GM21825 (cell line): Measurements from ENCODE around the gene BTAF1.

ENCODE experiments used
- ATAC-seq: cut with Tn5 transposase; IDR thresholded peaks from one replicate; pipeline ENCODE4 v1.9.1; 2021; ENCODE audit warnings: mild to moderate bottlenecking, moderate library complexity; ENCODE audit not compliant: unreplicated experiment

BTAF1 gene

DNA sequence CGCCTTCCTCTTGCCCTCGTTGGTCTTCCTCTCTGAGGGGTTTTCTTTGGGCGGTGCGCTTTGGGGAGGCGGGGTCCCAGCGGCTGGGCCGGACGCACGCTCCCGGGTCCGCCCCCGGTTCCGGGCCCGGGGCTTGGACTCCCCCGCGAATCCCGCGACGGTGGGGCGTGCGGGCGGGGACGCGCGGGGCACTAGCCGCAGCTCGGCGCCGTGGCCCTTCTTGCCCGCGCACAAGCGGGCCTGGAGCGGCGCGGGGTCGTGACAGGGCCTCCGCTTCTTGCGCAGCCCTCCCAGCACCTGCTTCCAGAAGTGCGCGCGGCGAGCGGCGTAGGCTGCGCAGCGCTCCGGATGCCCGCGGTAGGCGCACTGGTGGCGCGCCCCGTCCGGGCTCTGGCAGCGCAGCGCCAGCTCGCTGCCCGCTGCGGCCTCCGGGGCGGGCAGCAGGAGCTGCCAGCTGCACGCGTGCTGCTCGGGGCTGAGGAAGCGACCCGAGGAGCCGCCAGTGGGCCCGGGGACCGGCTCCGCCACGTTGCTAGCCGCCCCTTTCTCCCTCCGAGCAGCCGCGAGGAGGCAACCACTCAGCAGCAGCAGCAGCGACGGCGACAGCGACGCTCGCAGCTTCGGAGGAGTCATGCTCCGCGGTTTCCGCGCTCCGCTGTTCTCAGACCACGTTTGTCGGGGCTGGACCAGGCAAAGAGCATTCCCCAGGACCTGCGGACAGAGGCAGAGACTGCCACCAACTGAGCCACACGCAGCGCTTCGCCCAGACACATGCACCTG lies 15.0 kb upstream of the BTAF1 start:
- peak; percentile 92 for ATAC-seq

DNA sequence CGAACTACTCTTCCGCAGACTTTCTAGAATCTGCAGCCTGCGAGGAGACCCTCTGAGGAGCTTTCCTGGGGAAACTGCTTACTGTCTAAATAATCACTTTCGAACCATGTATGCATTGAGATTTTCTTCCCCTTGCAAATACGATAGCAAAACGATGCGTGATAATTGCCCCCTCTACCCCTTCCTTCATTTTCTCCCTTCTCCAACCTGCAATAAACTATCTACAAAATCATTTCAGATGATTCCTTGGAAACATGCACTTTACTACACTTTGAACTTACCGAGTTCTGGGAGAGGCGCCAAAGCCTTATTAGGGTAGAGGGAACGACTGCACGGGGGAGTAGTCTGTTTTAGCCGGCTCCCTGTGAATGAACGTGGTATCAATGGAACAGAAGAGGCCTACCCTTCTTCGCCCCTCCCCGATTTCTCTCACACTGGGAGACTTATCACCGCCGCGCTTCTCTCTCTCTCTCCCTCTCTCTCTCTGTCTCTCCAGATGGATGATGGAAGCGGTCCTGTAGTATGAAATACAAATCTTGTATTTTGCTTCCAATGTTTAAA lies 14.4 kb upstream of the BTAF1 start, which contains the start of gene FGFBP3:
Gene FGFBP3, minus strand, starts transcription at position 370 of the 561 bp plus-strand sequence. CDS start 517 bp downstream, outside the sequence.
- ATAC-seq = no peak

DNA sequence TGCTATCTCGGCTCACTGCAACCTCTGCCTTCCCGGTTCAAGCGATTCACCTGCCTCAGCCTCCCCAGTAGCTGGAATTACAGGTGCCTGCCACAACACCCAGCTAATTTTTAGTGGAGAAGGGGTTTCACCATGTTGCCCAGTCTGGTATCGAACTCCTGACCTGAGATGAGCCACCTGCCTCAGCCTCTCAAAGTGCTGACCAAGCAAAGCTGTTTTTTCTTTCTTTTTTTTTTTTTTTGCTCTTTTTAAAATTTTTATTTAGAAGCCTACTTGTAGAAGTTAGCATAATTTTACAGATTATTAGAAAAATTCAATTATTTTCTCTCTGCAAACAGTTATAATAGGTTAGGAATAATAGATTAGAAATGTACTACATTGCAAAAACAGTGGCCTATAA lies 13.1 kb upstream of the BTAF1 start:
- no peak for ATAC-seq

DNA sequence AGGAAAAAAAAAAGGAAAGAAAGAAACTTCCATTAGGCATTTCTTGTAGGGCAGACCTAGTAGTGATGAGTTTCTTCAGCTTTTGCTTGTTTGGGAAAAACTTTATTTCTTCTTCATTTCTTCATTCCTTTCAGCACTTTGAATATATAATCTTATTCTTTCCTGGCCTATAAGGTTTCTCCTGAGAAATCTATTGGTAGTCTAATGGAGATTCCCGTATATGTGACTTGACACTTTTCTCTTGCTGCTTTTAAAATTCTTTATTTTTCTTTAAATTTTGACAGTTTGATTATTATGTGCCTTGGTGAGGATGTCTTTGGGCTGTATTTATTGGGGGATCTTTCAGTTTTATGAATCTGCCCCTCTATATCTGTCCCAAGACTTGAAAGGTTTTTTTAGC lies 3.9 kb upstream of the BTAF1 start:
- ATAC-seq = no peak

DNA sequence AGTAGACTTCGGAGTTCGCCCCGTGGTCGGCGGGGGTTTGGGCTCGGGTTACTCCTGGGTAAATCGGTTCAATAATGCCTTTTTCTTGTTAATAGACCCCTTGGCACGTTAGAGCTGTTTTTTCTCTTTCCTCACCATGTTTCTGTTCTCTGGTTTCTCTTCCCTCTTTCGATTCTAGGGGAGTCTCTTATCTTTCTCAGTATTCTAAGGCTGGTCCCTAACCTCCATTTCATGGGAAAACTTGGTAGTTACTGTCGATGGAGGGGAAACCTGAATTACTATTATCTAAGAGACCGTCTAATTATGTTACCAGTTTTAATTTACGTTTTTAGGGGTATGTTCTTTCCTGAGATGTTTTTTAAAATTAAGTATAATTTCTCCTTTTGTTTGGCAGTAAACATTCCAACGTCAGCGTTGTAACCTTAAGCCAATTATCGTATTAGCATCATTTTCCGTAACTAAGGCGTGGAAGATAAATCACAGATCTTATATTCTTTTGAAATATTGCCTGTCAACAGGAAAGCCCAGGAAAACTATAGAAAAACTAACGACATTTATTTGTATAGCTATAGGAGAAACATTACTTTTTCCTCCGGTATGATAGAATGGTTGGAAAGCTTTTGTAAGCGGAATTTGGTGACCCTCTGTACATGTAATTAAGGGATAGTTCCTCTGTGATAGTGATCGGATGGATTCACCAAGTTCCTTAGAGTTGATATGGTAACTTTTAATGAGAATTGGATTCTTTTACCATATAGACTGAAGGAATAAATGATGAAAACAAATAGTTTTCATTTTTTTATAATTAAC lies 847 bp downstream of the BTAF1 start:
- ATAC-seq = no peak

DNA sequence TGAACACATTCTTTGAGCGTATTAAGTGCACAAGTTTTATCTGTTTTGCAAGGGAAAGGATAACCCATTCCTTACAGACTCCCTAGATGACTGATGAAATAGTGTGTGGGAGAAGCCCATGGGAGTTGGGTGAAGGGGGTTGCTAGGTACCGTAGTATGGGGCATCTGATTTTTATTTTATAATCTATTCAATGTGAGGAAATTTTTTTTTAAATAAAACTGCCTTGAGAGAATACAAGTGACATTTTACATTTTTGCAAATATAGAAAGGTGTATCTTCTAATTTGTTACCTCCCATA lies 1.4 kb downstream of the BTAF1 start:
- ATAC-seq = no peak

DNA sequence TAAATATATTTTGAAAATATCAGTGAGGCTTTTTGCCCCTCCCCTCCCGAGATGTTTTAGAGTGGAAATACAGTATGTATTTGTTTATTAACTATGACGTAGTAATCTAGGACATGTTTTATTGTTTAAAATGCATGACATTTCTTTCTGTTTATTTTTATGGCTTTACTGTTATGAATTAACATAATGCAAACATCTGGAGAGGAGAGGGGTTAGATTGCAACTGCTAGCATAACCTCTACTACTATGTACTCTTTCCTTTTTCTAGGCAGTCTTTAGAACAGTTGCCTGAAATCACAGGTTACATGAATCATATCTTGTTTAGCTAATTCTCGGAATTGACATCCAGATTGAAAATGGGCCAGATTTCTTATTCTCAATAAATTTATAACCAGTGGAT lies 7.4 kb downstream of the BTAF1 start:
- no peak for ATAC-seq

DNA sequence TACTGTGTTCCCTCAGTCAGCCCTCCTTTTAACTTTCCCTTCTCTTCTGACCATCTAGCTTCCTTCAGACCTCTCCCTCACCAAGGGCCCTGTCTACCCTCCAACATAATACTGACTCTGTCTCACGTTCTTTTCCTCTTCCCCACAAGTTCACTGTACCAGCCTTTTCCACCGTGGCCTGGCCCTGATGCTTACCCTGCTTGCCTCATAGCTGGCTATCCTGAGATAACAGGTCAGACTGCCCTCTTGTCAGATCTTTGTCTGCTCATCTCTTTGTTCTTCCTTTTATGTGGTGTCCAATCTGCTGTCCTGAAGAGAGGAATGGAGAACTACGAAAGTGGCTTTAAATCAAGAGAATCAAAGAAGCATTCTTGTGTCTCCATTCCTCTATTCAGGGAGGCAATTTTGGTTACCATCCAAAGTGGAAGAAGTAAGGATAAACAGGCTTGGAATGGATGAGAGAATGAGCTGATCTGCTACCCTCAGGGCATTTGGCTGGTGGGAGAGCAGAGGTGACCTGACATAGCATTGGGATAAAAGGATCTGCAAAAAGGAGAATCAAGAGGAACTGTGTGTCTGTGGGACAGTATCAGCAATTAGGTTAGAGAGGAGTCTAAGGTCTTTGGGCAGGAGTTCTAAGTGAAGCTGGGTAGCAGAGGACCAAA lies 8.1 kb downstream of the BTAF1 start:
- ATAC-seq = no peak

DNA sequence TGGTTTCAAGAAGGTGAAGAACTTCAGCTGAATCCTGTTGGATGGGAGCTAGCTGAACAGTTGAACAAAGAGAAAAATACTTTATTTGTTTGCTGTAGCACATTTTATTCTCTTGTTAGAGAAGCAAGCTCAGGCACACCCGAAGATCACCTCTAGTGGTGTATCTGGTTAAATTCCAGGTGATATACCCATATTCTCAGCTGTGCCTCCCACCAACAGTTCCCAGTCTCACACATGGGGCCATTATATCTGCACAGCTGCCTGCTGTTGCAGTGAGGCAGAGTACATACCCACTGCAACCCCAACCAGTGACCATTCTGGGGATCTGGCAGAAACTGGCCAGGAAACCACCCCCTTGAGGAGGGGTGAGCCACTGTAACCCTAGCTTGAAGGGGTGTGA lies 9.2 kb downstream of the BTAF1 start:
- no peak for ATAC-seq

DNA sequence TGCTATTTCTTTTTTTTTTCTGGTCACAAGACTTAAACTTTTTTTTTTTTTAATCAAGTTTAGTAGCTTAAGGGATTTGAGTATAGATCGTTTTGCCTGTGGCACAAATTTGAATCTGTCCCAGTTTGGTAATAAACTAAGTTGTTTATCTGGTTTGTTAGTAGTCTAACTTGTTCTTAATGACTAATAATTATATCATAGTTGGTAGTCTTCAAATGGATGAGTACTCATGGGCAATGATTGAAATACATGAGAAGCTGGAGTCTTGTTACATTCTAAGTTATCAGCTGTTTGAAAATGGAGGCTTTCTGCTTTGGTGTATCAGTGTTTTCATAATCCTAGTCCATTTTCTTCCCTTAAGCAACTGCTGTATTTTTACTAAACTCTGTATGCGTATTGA lies 12.3 kb downstream of the BTAF1 start:
- ATAC-seq = no peak

DNA sequence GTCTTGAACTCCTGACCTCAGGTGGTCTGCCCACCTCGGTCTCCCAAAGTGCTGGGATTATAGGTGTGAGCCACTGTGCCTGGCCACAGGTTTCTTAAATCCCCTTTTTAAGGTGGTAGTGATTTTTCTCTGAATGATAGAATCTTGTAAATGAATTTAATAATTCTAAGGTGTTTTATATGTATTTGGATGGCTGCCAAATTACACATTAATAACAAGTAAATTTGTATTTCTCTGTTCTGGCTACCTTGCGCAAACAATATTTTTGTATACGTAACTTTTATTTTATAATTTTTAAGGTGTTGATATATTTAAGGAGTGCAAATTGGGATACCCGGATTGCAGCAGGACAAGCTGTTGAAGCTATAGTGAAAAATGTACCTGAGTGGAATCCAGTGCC lies 16.1 kb downstream of the BTAF1 start:
- no peak for ATAC-seq

DNA sequence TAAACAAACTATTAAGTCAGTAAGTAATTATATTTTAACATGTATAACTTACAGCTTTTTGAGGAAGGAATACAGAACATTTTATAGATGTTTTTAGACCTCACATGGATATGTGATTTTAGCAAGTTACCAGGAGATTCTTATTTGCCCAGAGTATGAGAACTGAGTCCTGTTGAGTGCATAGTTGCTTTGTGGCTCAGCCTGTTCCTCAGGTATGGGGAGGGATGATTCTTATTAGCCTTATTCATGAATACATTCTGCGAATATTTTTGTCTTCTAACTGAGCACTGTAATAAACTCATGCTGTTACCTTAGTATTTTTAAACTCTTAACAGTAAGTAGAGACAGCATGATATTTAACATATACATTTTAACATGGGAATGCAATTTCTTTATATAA lies 17.9 kb downstream of the BTAF1 start:
- no peak for ATAC-seq

DNA sequence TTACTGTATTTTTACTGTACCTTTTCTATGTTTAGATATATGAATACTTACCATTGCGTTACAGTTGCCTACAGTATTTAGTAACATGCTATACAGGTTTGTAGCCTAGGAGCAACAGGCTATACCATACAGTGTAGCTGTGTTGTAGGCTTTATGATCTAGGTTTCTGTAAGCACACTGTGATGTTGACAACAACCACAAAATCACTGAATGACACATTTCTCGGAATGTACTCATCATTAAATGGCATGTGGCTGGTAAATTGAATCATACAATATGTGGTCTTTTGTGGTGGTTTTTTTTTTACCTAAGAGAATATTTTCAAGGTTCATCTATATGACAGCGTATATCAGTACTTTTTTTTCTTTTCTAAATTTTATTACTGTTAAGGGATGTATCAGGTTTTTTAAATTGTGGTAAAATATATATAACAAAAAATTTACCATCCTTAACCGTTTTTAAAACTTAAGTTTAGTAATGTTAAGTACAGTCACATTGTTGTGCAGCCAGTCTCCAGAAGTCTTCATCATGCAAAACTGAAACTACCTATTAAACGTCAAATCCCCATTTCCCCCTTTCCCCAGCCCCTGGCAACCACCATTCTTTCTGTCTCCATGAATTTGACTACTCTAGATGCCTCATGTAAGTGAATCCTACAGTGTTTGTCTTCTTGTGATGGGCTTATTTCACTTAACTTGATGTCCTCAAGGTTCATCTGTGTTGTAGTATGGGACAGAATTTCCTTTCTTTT lies 21.5 kb downstream of the BTAF1 start:
- ATAC-seq = no peak

DNA sequence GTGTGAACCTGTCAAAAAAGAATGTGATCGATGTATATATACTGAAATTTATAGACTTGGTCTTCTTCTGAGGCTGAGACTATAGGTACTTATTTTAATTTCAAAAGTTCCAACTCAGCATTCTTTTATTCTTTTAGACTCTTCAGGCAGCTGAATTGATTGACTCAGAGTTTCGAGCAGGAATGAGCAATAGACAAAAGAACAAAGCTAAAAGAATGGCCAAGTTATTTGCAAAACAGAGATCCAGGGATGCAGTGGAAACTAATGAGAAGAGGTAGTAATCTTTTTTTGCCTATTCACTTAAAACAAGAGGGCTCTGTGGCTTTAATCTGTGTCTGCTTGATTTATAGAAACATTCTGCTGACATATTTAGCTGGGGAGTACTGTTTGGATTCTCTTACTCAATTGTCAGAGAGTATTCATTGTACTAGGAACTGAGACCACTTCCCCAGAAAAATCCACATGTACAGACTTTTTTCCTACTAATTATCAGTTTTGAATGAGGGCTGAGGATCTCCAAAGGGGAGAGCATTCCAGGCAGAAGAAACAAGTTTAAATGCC lies 30.1 kb downstream of the BTAF1 start:
- no peak for ATAC-seq

DNA sequence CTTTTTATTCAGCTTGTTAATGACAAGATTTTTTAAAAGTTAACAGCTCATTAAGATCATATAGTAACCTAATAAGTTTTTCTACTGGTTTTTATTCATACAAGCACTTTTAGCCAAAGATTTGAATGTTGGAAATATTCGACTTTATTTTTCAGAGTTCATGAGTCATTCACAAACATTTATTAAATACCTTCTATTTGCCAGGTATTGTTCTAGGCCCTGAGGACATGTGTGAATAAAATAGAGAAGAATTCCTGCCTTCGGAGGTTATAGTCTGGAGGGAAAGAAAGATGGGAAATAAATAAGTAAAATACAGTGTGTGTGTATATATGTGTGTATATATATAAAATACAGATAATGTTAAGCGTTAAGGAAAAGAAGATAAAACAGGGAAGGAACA lies 31.5 kb downstream of the BTAF1 start:
- ATAC-seq = no peak

DNA sequence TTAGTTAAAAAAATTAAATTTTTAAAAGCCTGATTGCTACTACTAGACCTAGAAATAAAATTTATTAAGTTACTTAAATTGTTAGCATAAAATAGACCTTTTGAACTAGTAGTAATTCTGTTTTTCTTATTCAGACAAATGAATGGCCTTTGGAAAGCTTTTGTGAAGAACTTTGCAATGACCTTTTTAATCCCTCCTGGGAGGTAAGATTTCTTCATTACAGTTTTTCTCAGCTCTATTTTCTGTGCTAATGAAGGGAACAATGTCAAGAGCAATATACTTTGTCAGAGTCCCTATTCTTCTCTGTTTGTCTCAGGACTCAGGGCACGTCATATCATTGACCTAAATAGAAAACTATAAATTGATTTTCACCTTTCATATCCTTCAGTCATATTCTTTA lies 33.5 kb downstream of the BTAF1 start:
- no peak for ATAC-seq

DNA sequence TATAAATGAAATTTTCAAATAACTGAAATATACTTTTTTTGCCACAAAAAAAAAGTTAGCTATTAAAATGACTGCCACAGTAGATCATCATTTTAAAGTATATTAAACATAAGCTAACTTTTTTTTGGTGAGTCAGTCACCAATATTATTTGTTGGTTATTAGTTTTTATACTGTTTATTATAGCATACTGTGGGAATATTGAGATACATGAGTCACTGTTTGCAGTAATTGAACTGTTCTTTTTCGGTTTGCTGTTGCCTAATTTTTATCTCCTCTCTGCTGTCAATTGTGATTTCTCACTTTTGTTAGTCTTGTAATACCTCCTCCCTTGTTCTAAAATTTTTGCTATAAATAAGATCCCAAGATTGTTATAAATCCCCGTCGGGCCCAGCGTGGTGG lies 45.7 kb downstream of the BTAF1 start:
- no peak for ATAC-seq

DNA sequence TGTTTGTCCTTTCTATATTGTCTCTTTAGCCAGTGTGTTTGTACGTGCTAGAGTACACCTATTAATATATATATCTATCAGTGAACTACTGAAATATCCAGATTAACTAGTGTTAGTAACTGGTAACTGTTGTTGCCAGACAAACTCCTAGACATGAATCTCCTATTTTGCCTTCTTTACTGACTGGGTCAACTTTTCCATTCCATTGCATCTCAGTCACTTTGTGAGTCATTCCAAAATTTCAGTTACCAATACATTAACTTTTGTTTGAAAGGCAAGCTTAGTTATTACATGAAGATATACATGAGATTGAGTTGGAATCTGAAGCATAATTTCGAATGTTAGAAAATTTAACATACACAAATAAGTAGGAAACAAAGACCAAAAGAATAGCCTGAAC lies 51.4 kb downstream of the BTAF1 start:
- ATAC-seq = no peak

DNA sequence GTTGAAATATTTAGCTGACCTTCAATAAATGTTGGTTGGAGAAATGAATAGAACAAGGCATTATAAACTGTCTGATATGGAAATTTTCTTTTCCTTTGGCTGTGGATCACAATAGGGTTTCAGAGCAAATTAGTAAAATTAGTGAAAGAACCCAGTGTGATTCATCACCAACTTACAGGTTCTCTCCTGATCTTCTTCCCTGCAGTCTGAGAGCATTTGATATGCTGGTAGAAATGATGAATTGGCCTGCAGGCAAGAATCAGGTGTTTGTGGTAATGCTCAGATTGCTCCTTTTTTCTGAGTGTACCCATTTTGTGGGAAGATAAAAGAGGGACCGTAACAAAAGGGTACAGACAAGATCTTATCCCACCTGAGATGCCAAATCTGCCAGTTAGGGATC lies 51.9 kb downstream of the BTAF1 start:
- no peak for ATAC-seq

DNA sequence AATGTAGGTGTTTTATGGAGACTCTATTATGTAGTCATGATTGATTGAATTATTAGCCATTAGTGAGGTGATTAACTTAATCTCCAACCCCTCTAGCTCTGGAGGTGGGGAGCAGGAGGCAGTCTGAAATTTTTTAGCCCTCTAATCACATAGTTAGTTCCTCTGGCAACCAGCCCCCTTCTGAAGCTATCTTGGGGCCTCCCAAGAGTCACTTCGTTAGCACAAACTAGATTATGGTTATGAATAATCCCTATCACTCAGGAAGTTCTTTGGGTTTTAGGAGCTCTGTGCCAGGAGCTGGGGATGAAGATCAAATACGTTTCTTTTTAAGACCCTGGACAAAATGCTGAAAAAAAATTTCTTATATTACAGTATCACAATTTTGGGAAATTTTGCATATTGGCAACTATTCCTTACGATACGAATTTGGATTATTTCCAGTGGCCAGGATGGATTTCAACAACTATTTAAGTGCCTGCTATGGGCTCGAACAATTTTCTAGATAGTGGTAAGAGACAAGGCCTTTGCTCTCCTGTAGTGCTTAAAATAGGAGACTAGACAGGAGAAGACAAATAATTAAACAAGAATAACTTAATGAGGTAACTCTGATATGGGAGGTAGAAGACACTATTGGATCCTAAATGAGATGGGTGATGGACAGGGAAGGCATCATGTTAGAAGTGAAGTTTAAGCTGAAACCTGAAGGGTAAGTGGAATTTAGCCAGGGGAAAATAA lies 52.9 kb downstream of the BTAF1 start:
- ATAC-seq = no peak
